K562 (cell line): ENCODE results near the gene GVQW3. TPM values are rescaled to one million over a fixed set of nuclear protein-coding genes. Genes with fewer than 3 reads are reported as not detected.

ENCODE experiments used
- ATAC-seq: fragments of 200-7000 bp; cut with Tn5 transposase; 3 replicates; pipeline ENCODE4 v1.9.1; 2020; ENCODE audit warnings: moderate library complexity
- BruUV-seq: library from RNA; stranded (reverse); fragments of 400-500 nt; replicated peaks from 2 replicates; lab custom pipeline; 2021; lab: Mats Ljungman, UMichigan
- CTCF ChIA-PET: fragments of 300-600 bp; formaldehyde crosslinking; extraction: SDS; loops from one replicate; lab custom pipeline; 2021; ENCODE audit warnings: low intra/inter-chr PET ratio; lab: Yijun Ruan, JAX
- POLR2A ChIA-PET: fragments of 300-600, 350-650 bp; sonication (Branson Sonifier 250); formaldehyde crosslinking; extraction: SDS; loops from one replicate; lab custom pipeline; 2021; ENCODE audit warnings: antibody characterized with exemption, inconsistent platforms; lab: Yijun Ruan, JAX
- DNase-seq, 4 experiments: peaks; one replicate each; pipeline versions ENCODE4 v3.0.0 to v3.0.0-alpha.2; 2011 to 2018; ENCODE audit warnings: low spot score in 3 of 4, mixed read lengths in 3 of 4; ENCODE audit errors: extremely low read depth in 1 of 4
- FAIRE-seq: peaks from 2 replicates; lab custom pipeline; 2011; peaks lifted over from hg19 to GRCh38; lab: Jason Lieb, UNC
- H2AFZ ChIP-seq: 2 replicates; pipeline ENCODE4 v1.6.0; 2011; ENCODE audit warnings: low read depth, low read length, control low read depth, inconsistent platforms
- H3K27ac ChIP-seq: fragments of 200-600 bp; 3 replicates; pipeline ENCODE4 v1.8.0; 2011; ENCODE audit warnings: low read depth, mild to moderate bottlenecking, control low read depth, inconsistent platforms, low read length, moderate library complexity, mixed read lengths; ENCODE audit errors: extremely low read depth
- H3K27me3 ChIP-seq, 2 experiments: fragments of 300-600 bp in 1 of 2; 2 replicates in 1 of 2; 3 replicates in 1 of 2; pipeline versions ENCODE4 v1.6.0 to v1.8.0; 2011; ENCODE audit warnings: inconsistent platforms in 2 of 2, low read length in 2 of 2, mild to moderate bottlenecking in 1 of 2, mixed read lengths in 1 of 2, moderate library complexity in 1 of 2; ENCODE audit not compliant: control insufficient read depth in 2 of 2, insufficient read depth in 2 of 2
- H3K36me3 ChIP-seq: fragments of 300-600 bp; 3 replicates; pipeline ENCODE4 v1.8.0; 2011; ENCODE audit warnings: mild to moderate bottlenecking, low read length, inconsistent platforms; ENCODE audit not compliant: control insufficient read depth, insufficient read depth
- H3K4me1 ChIP-seq, 2 experiments: fragments of 200-600 bp in 1 of 2; replicated peaks in 1 of 2; 2 replicates in 1 of 2; 3 replicates in 1 of 2; pipeline versions ENCODE4 v1.5.1 to v1.8.0; 2011; ENCODE audit warnings: inconsistent platforms in 2 of 2, low read length in 2 of 2, mild to moderate bottlenecking in 1 of 2, mixed read lengths in 1 of 2, moderate library complexity in 1 of 2; ENCODE audit not compliant: control insufficient read depth in 2 of 2, insufficient read depth in 2 of 2
- H3K4me2 ChIP-seq: 2 replicates; pipeline ENCODE4 v1.6.1; 2011; ENCODE audit warnings: low read length, control low read depth, inconsistent platforms, mixed read lengths; ENCODE audit not compliant: insufficient read depth
- H3K4me3 ChIP-seq: fragments of 200-600 bp; sonication (generic), shearing (Covaris generic); 2 replicates; pipeline ENCODE4 v1.5.1; 2016; ENCODE audit warnings: control low read depth, inconsistent platforms
- H3K79me2 ChIP-seq: fragments of 200-600 bp; 3 replicates; pipeline ENCODE4 v1.8.0; 2011; ENCODE audit warnings: low read length, inconsistent platforms; ENCODE audit not compliant: control insufficient read depth, insufficient read depth
- H3K9ac ChIP-seq, 2 experiments: 2 replicates each; pipeline versions ENCODE4 v1.6.0 to v1.6.1; 2011; ENCODE audit warnings: low read depth in 2 of 2, low read length in 2 of 2, control low read depth in 1 of 2, inconsistent platforms in 1 of 2, mild to moderate bottlenecking in 1 of 2, mixed read lengths in 1 of 2; ENCODE audit not compliant: insufficient read depth in 1 of 2
- H3K9me1 ChIP-seq: one replicate; pipeline ENCODE4 v1.6.0; 2011; ENCODE audit warnings: inconsistent platforms, mild to moderate bottlenecking, low read length, moderate library complexity; ENCODE audit not compliant: control insufficient read depth, insufficient read depth
- H3K9me3 ChIP-seq: replicated peaks from 2 replicates; pipeline ENCODE4 v1.5.1; 2011; ENCODE audit warnings: low read depth, low read length, inconsistent platforms; ENCODE audit not compliant: control insufficient read depth, insufficient read depth
- H4K20me1 ChIP-seq: replicated peaks from 2 replicates; pipeline ENCODE4 v1.6.1; 2011; ENCODE audit warnings: low read length, inconsistent platforms, mixed read lengths; ENCODE audit not compliant: control insufficient read depth, insufficient read depth
- KAT2B ChIP-seq: IDR thresholded peaks from one replicate; pipeline ENCODE4 v1.6.1; 2012; ENCODE audit warnings: low read depth, mild to moderate bottlenecking, control low read depth, inconsistent platforms, low read length, moderate library complexity
- MBD2 ChIP-seq: sonication (generic); IDR thresholded peaks from 2 replicates; pipeline ENCODE4 v1.6.1; 2016; ENCODE audit warnings: low read depth, borderline replicate concordance
- MYBL2 ChIP-seq, 2 experiments: fragments of 450-650 bp in 1 of 2; sonication (generic) in 1 of 2; formaldehyde crosslinking in 1 of 2; IDR thresholded peaks; 2 replicates each; pipeline versions ENCODE4 v1.6.1 to v1.8.1; 2017 to 2022; ENCODE audit warnings: borderline replicate concordance in 1 of 2, inconsistent platforms in 1 of 2, low read depth in 1 of 2, mild to moderate bottlenecking in 1 of 2, missing genetic modification reagents in 1 of 2, moderate library complexity in 1 of 2
- POLR2B ChIP-seq: fragments of 450-650 bp; IDR thresholded peaks from 2 replicates; pipeline ENCODE4 v1.6.1; 2018; ENCODE audit warnings: low read depth; ENCODE audit not compliant: partially characterized antibody
- RBM14 ChIP-seq: fragments of 200-400 bp; formaldehyde crosslinking; IDR thresholded peaks from 2 replicates; pipeline ENCODE4 v1.6.1; 2018; ENCODE audit warnings: low read depth, mild to moderate bottlenecking, low read length, moderate library complexity, borderline replicate concordance; ENCODE audit not compliant: insufficient read depth
- SMARCA5 ChIP-seq: fragments of 450-650 bp; IDR thresholded peaks from 2 replicates; pipeline ENCODE4 v1.6.1; 2016
- SRSF1 ChIP-seq: fragments of 200-400 bp; formaldehyde crosslinking; IDR thresholded peaks from 2 replicates; pipeline ENCODE4 v1.6.1; 2017; ENCODE audit warnings: mild to moderate bottlenecking, low read depth, low read length, moderate library complexity
- TAF7 ChIP-seq: fragments of 450-650 bp; IDR thresholded peaks from 2 replicates; pipeline ENCODE4 v1.6.1; 2016; ENCODE audit warnings: missing genetic modification characterization, missing compliant biosample characterization
- ZC3H8 ChIP-seq: fragments of 450-650 bp; IDR thresholded peaks from 2 replicates; pipeline ENCODE4 v1.6.1; 2017
- ZFP1 ChIP-seq: fragments of 450-650 bp; formaldehyde crosslinking; IDR thresholded peaks from 2 replicates; pipeline ENCODE4 v1.4.0; 2020; ENCODE audit warnings: mild to moderate bottlenecking, mixed read lengths
- ZNF121 ChIP-seq: sonication (generic); formaldehyde crosslinking; conservative IDR thresholded peaks from 2 replicates; pipeline ENCODE4 v1.8.0; 2022; ENCODE audit warnings: missing genetic modification reagents
- ZNF384 ChIP-seq: IDR thresholded peaks from 2 replicates; pipeline ENCODE4 v1.6.1; 2012; ENCODE audit warnings: low read depth, low read length, improper control_type of control experiment
- ZNF408 ChIP-seq: fragments of 250-450 bp; sonication (Bioruptor Pico); IDR thresholded peaks from 2 replicates; pipeline ENCODE4 v1.4.0; 2020; ENCODE audit warnings: low read depth, mild to moderate bottlenecking, moderate library complexity
- ZNF699 ChIP-seq: fragments of 250-450 bp; sonication (Bioruptor Pico); IDR thresholded peaks from 2 replicates; pipeline ENCODE4 v1.8.0; 2021; ENCODE audit warnings: mild to moderate bottlenecking, moderate library complexity; ENCODE audit not compliant: insufficient replicate concordance
- ZNF785 ChIP-seq: fragments of 250-450 bp; sonication (Bioruptor Pico); IDR thresholded peaks from 2 replicates; pipeline ENCODE4 v1.4.0; 2020; ENCODE audit warnings: mild to moderate bottlenecking
- ZSCAN29 ChIP-seq: fragments of 450-650 bp; IDR thresholded peaks from 2 replicates; pipeline ENCODE4 v1.6.1; 2017
- WGBS: fragments of 100-300 bp; shearing (Covaris generic); methylation state at CpG from one replicate; pipeline ENCODE4 v1.1.6; 2016; ENCODE audit warnings: low coverage, mixed read lengths; ENCODE audit not compliant: insufficient coverage; ENCODE audit errors: missing lambda C conversion rate; 5-methylcytosine and 5-hydroxymethylcytosine counted together
- in situ Hi-C: fragments of 300-500 bp; cut with MboI; formaldehyde crosslinking; loops from 4 replicates; pipeline ENCODE4 v1.15.0; 2018; ENCODE audit warnings: inconsistent platforms, mixed read lengths
- intact Hi-C: fragments of 100-400 bp; cut with micrococcal nuclease; formaldehyde crosslinking; loops from 2 replicates; pipeline ENCODE4 v1.14.2; 2022
- polyA plus RNA-seq, 8 experiments: library from polyadenylated mRNA; depleted of rRNA in 4 of 8; stranded (reverse) in 5 of 8; unstranded in 3 of 8; fragments of >200 nt; fragmentation: Nextera tagmentation in 2 of 8; fragmentation: Illumina TruSeq in 1 of 8; extraction: Ambion mirVana in 2 of 8; extraction: Trizol in 1 of 8; gene quantifications; 2 replicates each; pipeline versions ENCODE4 v1.2.1 to v1.2.3, GENCODE V29; 2011 to 2014; ENCODE audit warnings: inconsistent platforms in 1 of 8, missing spikeins in 1 of 8
- total RNA-seq, 7 experiments: library from RNA; depleted of rRNA in 6 of 7; stranded (reverse); fragments of >200 nt in 6 of 7; fragmentation: Illumina TruSeq in 2 of 7; extraction: Trizol in 2 of 7; gene quantifications; 2 replicates each; pipeline versions ENCODE4 v1.2.1 to v1.2.3, GENCODE V29; 2011 to 2021; ENCODE audit warnings: low replicate concordance in 1 of 7
- TF ChIP-seq, protein P1 (sequence below): fragments of 450-650 bp; IDR thresholded peaks from 2 replicates; pipeline ENCODE4 v1.6.1; 2016; ENCODE audit warnings: low read depth, mild to moderate bottlenecking, moderate library complexity
- TF ChIP-seq, protein P2 (sequence below): fragments of 250-450 bp; sonication (Bioruptor Pico); IDR thresholded peaks from 2 replicates; pipeline ENCODE4 v1.5.1; 2021; ENCODE audit warnings: mild to moderate bottlenecking
- TF ChIP-seq, protein P3 (sequence below): sonication (generic); formaldehyde crosslinking; IDR thresholded peaks from 2 replicates; pipeline ENCODE4 v1.8.1; 2023; ENCODE audit warnings: mild to moderate bottlenecking, missing genetic modification reagents

GVQW3 gene
- total and polyA plus RNA-seq, 9 of the 15 experiments (the other 6 are each of a cell fraction or from before 2014, with no cell fraction given), result 0.66 to 5.7 (median 2.1) TPM

DNA sequence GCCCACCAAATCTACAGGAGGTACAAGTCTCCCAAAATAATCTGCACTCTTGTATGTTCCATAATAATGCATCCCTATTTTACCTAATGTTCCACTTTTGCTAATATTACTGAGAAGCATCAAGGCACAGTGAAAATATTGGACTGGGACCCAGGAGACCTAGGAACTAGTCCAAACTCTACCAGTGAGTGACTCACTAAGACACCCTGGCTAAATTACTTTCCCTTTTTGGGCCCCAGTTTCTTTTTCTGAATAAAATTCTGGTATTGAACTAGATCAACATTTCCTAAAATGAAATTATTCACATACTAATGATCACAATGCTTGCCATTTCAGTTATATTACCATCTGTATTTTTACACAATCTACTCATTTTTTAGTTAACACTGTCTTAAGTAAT is 19.7 kb upstream of the GVQW3 start (continued):
- TF ChIP-seq ZNF121 (CRISPR knock-in tag) (no peak), ZC3H8 (no peak), ZNF699 (CRISPR knock-in tag) (no peak), ZNF408 (CRISPR knock-in tag) (no peak), SMARCA5 (no peak), MBD2 (no peak)
- TF ChIP-seq, protein P1, sequence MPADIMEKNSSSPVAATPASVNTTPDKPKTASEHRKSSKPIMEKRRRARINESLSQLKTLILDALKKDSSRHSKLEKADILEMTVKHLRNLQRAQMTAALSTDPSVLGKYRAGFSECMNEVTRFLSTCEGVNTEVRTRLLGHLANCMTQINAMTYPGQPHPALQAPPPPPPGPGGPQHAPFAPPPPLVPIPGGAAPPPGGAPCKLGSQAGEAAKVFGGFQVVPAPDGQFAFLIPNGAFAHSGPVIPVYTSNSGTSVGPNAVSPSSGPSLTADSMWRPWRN, result no peak

DNA sequence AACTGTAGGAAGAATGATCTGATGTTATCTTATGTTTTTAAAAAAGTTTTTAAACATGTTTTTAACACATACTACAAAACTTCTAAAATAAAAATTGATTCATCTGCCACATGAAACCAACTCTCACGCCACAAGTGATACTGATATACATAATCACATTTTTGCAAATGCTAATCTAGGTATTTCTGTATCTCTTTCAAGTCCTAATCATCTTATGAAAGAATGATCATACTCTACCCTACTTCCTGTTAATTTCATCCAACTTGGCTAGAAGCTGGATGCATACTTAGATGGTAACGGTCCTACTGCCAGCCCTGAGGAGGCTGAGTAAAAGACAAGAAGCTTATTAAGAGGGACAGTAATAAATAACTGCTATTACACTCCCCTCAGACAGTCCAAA is 19.3 kb upstream of the GVQW3 start:
- peaks cover 28% of the 10 kb centered on the region for H3K79me2 ChIP-seq
- WGBS, result 94% methylated on average over 2 of the region's 2 CpGs

More for the DNA sequence above, 19.3 kb upstream of the GVQW3 start:
- no peaks in the 10 kb centered on the region for H3K9me3 ChIP-seq
- H3K36me3 ChIP-seq, result peaks cover 56% of the 10 kb centered on the region
- DNase-seq, result no peak
- ATAC-seq, result no peak
- no peak overlapping the region for H3K4me3 ChIP-seq
- CTCF ChIA-PET, result no interaction called here
- FAIRE-seq, result no peak
- H4K20me1 ChIP-seq, result no peaks in the 10 kb centered on the region
- no peak overlapping the region for H3K9ac ChIP-seq
- no peak overlapping the region for H3K4me2 ChIP-seq
- in situ Hi-C loops (no loop called here), intact Hi-C loops (no loop called here)
- H2AFZ ChIP-seq, result no peak overlapping the region
- no TSS peak for BruUV-seq
- TF ChIP-seq, protein P2, sequence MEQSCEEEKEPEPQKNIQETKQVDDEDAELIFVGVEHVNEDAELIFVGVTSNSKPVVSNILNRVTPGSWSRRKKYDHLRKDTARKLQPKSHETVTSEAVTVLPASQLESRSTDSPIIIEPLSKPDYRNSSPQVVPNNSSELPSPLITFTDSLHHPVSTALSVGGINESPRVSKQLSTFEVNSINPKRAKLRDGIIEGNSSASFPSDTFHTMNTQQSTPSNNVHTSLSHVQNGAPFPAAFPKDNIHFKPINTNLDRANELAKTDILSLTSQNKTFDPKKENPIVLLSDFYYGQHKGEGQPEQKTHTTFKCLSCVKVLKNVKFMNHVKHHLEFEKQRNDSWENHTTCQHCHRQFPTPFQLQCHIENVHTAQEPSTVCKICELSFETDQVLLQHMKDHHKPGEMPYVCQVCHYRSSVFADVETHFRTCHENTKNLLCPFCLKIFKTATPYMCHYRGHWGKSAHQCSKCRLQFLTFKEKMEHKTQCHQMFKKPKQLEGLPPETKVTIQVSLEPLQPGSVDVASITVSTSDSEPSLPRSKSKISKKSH, result no peak
- TF ChIP-seq ZSCAN29, result no peak
- no peak for TF ChIP-seq SRSF1
- no peak for TF ChIP-seq ZFP1 (CRISPR knock-in tag)
- TF ChIP-seq ZNF785, result no peak
- TF ChIP-seq KAT2B, result no peak
- TF ChIP-seq, protein P3, sequence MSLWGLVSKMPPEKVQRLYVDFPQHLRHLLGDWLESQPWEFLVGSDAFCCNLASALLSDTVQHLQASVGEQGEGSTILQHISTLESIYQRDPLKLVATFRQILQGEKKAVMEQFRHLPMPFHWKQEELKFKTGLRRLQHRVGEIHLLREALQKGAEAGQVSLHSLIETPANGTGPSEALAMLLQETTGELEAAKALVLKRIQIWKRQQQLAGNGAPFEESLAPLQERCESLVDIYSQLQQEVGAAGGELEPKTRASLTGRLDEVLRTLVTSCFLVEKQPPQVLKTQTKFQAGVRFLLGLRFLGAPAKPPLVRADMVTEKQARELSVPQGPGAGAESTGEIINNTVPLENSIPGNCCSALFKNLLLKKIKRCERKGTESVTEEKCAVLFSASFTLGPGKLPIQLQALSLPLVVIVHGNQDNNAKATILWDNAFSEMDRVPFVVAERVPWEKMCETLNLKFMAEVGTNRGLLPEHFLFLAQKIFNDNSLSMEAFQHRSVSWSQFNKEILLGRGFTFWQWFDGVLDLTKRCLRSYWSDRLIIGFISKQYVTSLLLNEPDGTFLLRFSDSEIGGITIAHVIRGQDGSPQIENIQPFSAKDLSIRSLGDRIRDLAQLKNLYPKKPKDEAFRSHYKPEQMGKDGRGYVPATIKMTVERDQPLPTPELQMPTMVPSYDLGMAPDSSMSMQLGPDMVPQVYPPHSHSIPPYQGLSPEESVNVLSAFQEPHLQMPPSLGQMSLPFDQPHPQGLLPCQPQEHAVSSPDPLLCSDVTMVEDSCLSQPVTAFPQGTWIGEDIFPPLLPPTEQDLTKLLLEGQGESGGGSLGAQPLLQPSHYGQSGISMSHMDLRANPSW (CRISPR knock-in tag), result no peak
- TF ChIP-seq RBM14, result no peak
- TF ChIP-seq MYBL2 (IDR thresholded peaks at IDR 0.05; ENCODE audit: low read depth), result no peak
- no peak for TF ChIP-seq MYBL2 (CRISPR knock-in tag; IDR thresholded peaks at IDR 0.05; ENCODE audit: borderline replicate concordance)
- no peak for TF ChIP-seq TAF7 (tag)
- no peak for TF ChIP-seq ZNF384
- no peak for TF ChIP-seq POLR2B
- no peaks in the 10 kb centered on the region for H3K9me1 ChIP-seq
- POLR2A ChIA-PET, result no interaction called here
- H3K27ac ChIP-seq, result no peak overlapping the region
- peaks cover 9 to 15% of the 10 kb centered on the region in 2 experiments; a peak in 3 of 5 replicates for H3K4me1 ChIP-seq
- no peaks in the 10 kb centered on the region for H3K27me3 ChIP-seq
